ENCODE measurements around the gene SSTR3.
"Not testable (repeated sequence)": the region's sequence is repeated elsewhere in the genome, so short reads cannot be mapped to it uniquely, and the experiment has no call there.

The SSTR3 gene

DNA sequence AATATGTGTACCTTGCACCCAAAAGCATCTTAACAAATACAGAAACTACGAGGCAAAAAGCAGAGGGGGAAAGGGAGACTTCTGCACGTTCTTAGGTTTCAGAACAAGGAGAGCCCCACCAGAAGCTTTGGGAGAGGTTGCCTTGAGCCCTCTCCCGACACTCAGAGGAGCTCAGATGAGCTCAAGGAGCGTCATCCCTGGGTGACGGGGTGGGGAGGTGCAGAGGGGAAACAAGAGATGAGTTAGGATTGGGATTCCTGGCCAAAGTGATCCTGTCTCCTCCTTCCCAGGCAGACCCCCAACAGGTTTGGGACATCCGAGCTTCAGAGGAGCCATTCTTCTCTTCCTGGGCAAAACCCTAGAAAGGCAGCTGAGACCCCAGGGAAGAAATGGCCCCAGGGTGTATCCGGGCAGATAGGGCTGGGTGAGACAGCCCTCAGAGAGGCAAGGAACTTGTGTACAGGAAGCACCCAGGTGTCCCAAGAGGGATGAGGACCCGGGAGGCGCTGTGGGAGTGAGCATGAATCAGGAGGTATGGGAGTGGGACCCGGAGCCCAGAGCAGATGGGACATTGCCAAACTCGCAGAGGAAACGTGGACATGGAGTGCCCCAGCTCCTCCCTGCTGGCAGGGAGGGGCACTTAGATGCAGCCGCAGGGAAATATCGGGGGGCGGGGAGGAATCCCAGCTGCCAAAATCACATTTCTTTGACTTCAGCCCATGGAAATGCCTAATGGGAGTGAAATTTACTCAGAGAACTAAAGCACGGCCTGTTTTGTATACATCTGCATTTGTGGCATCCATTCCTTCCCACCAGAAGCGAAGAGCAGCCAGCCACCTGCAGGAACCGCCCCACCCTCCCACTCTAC, 36.6 kb downstream of the SSTR3 start:
- TF ChIP-seq CTCF (IDR thresholded peaks at IDR 0.05; ENCODE audit: low read depth, low read length): no peak
- no peak for DNase-seq

DNA sequence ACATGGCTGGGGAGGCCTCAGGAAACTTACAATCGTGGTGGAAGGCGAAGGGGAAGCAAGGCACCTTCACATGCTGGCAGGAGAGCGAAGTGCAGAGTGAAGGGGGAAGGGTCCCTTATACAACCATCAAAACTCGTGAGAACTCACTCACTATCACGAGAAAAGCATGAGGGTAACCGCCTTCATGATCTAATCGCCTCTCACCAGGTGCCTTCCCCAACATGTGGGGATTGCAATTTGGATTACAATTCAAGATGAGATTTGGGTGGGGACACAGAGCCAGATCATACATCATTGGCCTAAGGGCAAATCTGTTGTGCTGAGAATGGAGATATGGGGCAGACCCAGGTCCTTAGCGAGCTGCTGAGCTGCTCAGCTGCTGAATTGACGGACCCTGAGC, 37.3 kb downstream of the SSTR3 start:
- Histone ChIP-seq H3K36me3 (no peaks in the 10 kb centered on the region), H3K4me1 (peaks cover 13% of the 10 kb centered on the region), H3K27me3 (no peaks in the 10 kb centered on the region), H3K4me3 (ENCODE audit: low read depth, low read length) (no peak overlapping the region), H3K9me3 (no peaks in the 10 kb centered on the region)
- DNase-seq: no peak
- no peak for TF ChIP-seq CTCF (IDR thresholded peaks at IDR 0.05; ENCODE audit: low read depth, low read length)

More for the DNA sequence above, 36.6 kb downstream of the SSTR3 start:
- no peaks in the 10 kb centered on the region for H3K9me3 ChIP-seq
- H3K4me3 ChIP-seq (ENCODE audit: low read depth, low read length): no peak overlapping the region
- H3K36me3 ChIP-seq: no peaks in the 10 kb centered on the region
- H3K4me1 ChIP-seq: peaks cover 13% of the 10 kb centered on the region
- H3K27me3 ChIP-seq: no peaks in the 10 kb centered on the region

DNA sequence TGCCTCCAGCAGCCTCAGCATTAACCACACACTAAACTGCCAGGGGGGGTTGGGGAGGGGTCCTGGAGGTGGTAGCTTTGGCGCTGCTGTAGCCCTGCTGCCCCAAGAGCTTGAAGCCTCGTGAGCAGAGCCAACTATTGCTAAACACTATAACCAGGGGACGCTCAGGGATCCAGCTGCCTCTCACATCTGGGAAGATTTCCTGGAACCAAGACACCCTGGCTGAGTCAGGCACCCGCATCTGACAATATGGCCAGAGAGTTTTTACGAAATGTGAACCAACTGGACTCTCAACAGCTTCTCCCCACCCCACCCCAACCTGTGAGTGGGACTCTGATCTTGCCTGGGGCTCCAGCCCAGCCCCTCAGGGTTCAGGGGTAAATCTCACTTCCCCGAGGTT, 38.6 kb downstream of the SSTR3 start:
- no peaks in the 10 kb centered on the region for H3K27me3 ChIP-seq

GRCh38 chr22:37172266-37173245, 39.7 kb downstream of the SSTR3 start:
- Histone ChIP-seq H3K27me3 (no peaks in the 10 kb centered on the region), H3K4me1 (peaks cover 13% of the 10 kb centered on the region), H3K9me3 (no peaks in the 10 kb centered on the region), H3K4me3 (ENCODE audit: low read depth, low read length) (no peak overlapping the region), H3K36me3 (no peaks in the 10 kb centered on the region)
- no peak for DNase-seq
- TF ChIP-seq CTCF (IDR thresholded peaks at IDR 0.05; ENCODE audit: low read depth, low read length): no peak

More for the DNA sequence above, 38.6 kb downstream of the SSTR3 start:
- DNase-seq: no peak
- no peaks in the 10 kb centered on the region for H3K9me3 ChIP-seq
- no peaks in the 10 kb centered on the region for H3K36me3 ChIP-seq
- no peak for TF ChIP-seq CTCF (IDR thresholded peaks at IDR 0.05; ENCODE audit: low read depth, low read length)
- peaks cover 13% of the 10 kb centered on the region for H3K4me1 ChIP-seq
- H3K4me3 ChIP-seq (ENCODE audit: low read depth, low read length): no peak overlapping the region

DNA sequence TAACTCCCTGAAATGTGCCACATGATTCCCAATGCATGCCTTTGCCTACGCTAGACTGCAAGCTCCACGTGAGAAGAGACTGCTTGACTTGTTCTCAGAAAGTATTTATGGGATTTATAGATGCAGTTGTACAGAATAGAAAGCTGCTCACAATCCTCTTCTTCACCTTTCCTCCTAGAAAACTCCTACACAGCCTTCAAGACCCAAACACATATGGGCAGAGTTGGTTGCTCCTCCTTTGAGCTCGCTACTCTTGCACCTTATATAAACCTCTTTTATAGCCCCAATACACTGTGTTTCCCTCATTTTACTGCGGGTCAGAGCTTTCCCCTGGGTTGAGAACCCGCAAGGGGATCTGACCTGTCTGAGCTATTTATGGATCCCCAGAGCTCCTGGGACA, 40.6 kb downstream of the SSTR3 start:
- Histone ChIP-seq H3K27me3 (no peaks in the 10 kb centered on the region), H3K36me3 (no peaks in the 10 kb centered on the region), H3K4me1 (peaks cover 7% of the 10 kb centered on the region), H3K9me3 (no peaks in the 10 kb centered on the region), H3K4me3 (ENCODE audit: low read depth, low read length) (no peak overlapping the region)
- no peak for DNase-seq
- TF ChIP-seq CTCF (IDR thresholded peaks at IDR 0.05; ENCODE audit: low read depth, low read length): no peak

DNA sequence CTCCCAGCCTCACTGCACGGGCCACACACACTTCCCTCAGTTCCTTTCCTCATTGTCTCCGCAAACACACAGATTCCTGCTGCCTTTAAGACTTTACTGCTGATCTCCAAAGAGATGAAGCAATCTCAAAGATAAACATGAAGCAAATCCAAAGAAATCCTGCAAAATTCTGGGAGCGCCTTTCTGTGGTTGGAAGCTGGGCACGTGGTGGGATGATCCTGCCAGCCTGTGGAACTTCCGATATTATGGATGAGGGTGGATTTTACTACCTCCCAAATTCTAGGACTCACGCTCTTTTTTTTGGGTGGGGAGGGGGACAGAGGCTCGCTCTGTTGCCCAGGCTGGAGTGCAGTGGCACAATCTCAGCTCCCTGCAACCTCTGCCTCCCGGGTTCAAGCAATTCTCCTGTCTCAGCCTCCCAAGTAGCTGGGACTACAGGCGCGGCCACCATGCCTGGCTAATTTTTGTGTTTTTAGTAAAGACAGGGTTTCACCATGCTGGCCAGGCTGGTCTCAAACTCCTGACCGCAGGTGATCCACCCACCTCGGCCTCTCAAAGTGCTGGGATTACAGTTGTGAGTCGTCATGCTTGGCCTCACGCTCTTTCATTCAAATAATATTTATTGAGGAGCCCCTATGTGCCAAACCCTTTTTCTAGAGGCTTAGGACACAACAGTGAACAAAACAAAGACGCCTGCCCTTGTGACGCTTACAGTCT, 41.4 kb downstream of the SSTR3 start:
- H3K4me3 ChIP-seq (ENCODE audit: low read depth, low read length); DNase-seq; H3K4me1 ChIP-seq; H3K36me3 ChIP-seq; H3K9me3 ChIP-seq; H3K27me3 ChIP-seq: not testable (repeated sequence)
